Dermis blood vessel endothelial cell (primary cell): ENCODE data around the gene SNX30. TPM values are rescaled to one million over a fixed set of nuclear protein-coding genes. Genes with fewer than 3 reads are reported as not detected.
A peak's percentile ranks its signal among the peaks of the same experiment; 100 is the strongest.

Source experiments
- DNase-seq: peaks from one replicate; pipeline ENCODE4 v3.0.0; 2010
- total RNA-seq: library from RNA; depleted of rRNA; stranded (reverse); fragments of >200 nt; gene quantifications from 2 replicates; pipeline ENCODE4 v1.2.3, GENCODE V29; 2014

The SNX30 gene
- total RNA-seq, 1 donor from 2014 or later: 8.5 TPM

- no peak for DNase-seq
These were observed 2.0 kb downstream of the SNX30 start for GRCh38 chr9:112752334-112753125.

GRCh38 chr9:112753725-112754124, 3.2 kb downstream of the SNX30 start:
- peak; percentile 12 for DNase-seq

GRCh38 chr9:112754578-112754977, 4.0 kb downstream of the SNX30 start:
- no peak for DNase-seq

GRCh38 chr9:112755016-112755427, 4.5 kb downstream of the SNX30 start:
- DNase-seq: no peak

- DNase-seq: no peak
These were observed 5.1 kb downstream of the SNX30 start for GRCh38 chr9:112755675-112756074.

GRCh38 chr9:112757282-112757883, 6.8 kb downstream of the SNX30 start:
- DNase-seq: no peak

- DNase-seq: no peak
These were observed 7.4 kb downstream of the SNX30 start for GRCh38 chr9:112757940-112758339.

- DNase-seq: no peak
These were observed 10.3 kb downstream of the SNX30 start for GRCh38 chr9:112760821-112761220.

- no peak for DNase-seq
These were observed 11.5 kb downstream of the SNX30 start for GRCh38 chr9:112761912-112762655.

- DNase-seq: no peak
These were observed 12.4 kb downstream of the SNX30 start for GRCh38 chr9:112762726-112763518.

GRCh38 chr9:112764344-112764743, 13.8 kb downstream of the SNX30 start:
- no peak for DNase-seq

GRCh38 chr9:112764837-112765236, 14.3 kb downstream of the SNX30 start:
- no peak for DNase-seq

GRCh38 chr9:112765281-112765680, 14.7 kb downstream of the SNX30 start:
- DNase-seq: no peak

- DNase-seq: no peak
These were observed 21.0 kb downstream of the SNX30 start for GRCh38 chr9:112771359-112772214.

GRCh38 chr9:112772215-112772509, 21.6 kb downstream of the SNX30 start:
- no peak for DNase-seq

GRCh38 chr9:112772551-112772950, 22.0 kb downstream of the SNX30 start:
- DNase-seq: no peak

- no peak for DNase-seq
These were observed 23.7 kb downstream of the SNX30 start for GRCh38 chr9:112774006-112774996.

- no peak for DNase-seq
These were observed 27.4 kb downstream of the SNX30 start for GRCh38 chr9:112777914-112778313.

GRCh38 chr9:112780450-112781036, 30.0 kb downstream of the SNX30 start:
- DNase-seq: no peak

GRCh38 chr9:112782218-112782617, 31.7 kb downstream of the SNX30 start:
- DNase-seq: no peak
